C4-2B (cell line): Measurements from ENCODE around the gene MLLT10.

ENCODE experiments used
- H3K27ac ChIP-seq: fragments of 450-650 bp; 2 replicates; pipeline ENCODE4 v1.5.1; 2017
- ZFX ChIP-seq: fragments of 450-650 bp; IDR thresholded peaks from 2 replicates; pipeline ENCODE4 v1.6.1; 2017
- TF ChIP-seq, protein P1 (sequence below): fragments of 450-650 bp; conservative IDR thresholded peaks from 2 replicates; pipeline ENCODE4 v1.5.1; 2017; ENCODE audit warnings: mild to moderate bottlenecking

MLLT10 gene

GRCh38 chr10:21510241-21511094 is 23.6 kb upstream of the MLLT10 start:
- TF ChIP-seq, protein P1, sequence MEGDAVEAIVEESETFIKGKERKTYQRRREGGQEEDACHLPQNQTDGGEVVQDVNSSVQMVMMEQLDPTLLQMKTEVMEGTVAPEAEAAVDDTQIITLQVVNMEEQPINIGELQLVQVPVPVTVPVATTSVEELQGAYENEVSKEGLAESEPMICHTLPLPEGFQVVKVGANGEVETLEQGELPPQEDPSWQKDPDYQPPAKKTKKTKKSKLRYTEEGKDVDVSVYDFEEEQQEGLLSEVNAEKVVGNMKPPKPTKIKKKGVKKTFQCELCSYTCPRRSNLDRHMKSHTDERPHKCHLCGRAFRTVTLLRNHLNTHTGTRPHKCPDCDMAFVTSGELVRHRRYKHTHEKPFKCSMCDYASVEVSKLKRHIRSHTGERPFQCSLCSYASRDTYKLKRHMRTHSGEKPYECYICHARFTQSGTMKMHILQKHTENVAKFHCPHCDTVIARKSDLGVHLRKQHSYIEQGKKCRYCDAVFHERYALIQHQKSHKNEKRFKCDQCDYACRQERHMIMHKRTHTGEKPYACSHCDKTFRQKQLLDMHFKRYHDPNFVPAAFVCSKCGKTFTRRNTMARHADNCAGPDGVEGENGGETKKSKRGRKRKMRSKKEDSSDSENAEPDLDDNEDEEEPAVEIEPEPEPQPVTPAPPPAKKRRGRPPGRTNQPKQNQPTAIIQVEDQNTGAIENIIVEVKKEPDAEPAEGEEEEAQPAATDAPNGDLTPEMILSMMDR: no peak
- TF ChIP-seq ZFX: no peak
- no peak overlapping the region for H3K27ac ChIP-seq

- H3K27ac ChIP-seq: no peak overlapping the region
- no peak for TF ChIP-seq ZFX
- TF ChIP-seq, protein P1: no peak
Observed at GRCh38 chr10:21511095-21511570, 22.9 kb upstream of the MLLT10 start.

GRCh38 chr10:21511946-21512572 is 22.0 kb upstream of the MLLT10 start:
- H3K27ac ChIP-seq: no peak overlapping the region
- TF ChIP-seq, protein P1: no peak
- TF ChIP-seq ZFX: no peak

DNA sequence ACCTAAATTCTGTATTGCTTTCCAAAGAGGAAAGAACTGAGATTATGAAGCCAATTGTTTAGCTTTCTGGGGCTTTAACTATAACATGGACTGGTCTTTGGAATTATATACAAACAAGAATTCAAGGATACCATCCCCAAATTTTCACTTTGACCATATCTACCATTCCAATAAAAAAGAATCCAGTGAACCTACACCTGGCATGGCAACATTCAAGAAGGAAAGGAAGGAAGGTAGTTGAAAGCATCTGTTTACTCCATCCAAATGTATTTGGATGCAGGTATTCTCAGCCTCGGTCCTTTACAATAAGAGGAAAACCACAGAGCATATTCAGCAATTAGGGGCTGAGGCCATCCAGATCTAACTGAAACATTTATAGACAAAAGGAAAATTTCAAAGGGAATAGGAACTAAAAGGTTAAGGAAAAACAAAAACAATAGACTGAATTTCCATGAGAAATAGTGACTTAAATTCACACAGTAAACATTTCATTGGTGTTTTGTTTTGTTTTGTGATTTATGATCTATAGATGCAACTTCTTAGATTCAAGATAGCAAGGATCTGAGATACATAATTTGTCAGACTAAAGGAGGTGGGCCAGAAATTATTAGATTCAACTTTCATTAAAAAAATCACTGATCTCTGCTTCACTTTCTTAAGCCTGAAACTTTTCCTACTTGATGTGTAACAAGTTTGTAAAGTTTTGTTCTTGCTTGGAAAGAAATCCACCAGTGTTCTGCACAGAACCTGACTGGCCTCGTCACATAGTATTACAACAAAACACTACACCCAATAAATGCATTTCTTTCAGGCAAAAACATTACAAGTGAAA is 21.2 kb upstream of the MLLT10 start:
- H3K27ac ChIP-seq: no peak overlapping the region
- TF ChIP-seq, protein P1: no peak
- no peak for TF ChIP-seq ZFX

- H3K27ac ChIP-seq: no peak overlapping the region
- TF ChIP-seq, protein P1: no peak
- TF ChIP-seq ZFX: no peak
Observed at GRCh38 chr10:21513405-21513788, 20.6 kb upstream of the MLLT10 start.

GRCh38 chr10:21514129-21514817 is 19.8 kb upstream of the MLLT10 start:
- TF ChIP-seq, protein P1: no peak
- no peak for TF ChIP-seq ZFX
- H3K27ac ChIP-seq: no peak overlapping the region
